HepG2 (cell line): ENCODE measurements around the gene MMP24OS. TPM values are rescaled to one million over a fixed set of nuclear protein-coding genes. Genes with fewer than 3 reads are reported as not detected.
A peak's percentile ranks its signal among the peaks of the same experiment; 100 is the strongest.

Experiments used
- BRD4 ChIP-seq: sonication (generic); formaldehyde crosslinking; IDR thresholded peaks from 2 replicates; pipeline ENCODE4 v1.4.0; 2020; ENCODE audit warnings: missing genetic modification reagents
- CENPT ChIP-seq: sonication (generic); formaldehyde crosslinking; IDR thresholded peaks from 2 replicates; pipeline ENCODE4 v1.8.0; 2022; ENCODE audit warnings: low read depth, mild to moderate bottlenecking, moderate library complexity, missing genetic modification reagents
- EHMT2 ChIP-seq: fragments of 200-600 bp; sonication (generic); IDR thresholded peaks from 2 replicates; pipeline ENCODE4 v1.7.0; 2017; ENCODE audit warnings: antibody characterized with exemption, low read depth, low read length, borderline replicate concordance
- GABPA ChIP-seq, 2 experiments: IDR thresholded peaks; 2 replicates each; pipeline ENCODE4 v1.6.1; 2011 to 2016; ENCODE audit warnings: low read depth in 2 of 2, low read length in 1 of 2, missing biosample characterization in 1 of 2, missing genetic modification characterization in 1 of 2
- GATAD1 ChIP-seq: IDR thresholded peaks from 2 replicates; pipeline ENCODE4 v1.6.1; 2016; ENCODE audit warnings: missing genetic modification reagents, missing compliant biosample characterization
- MAFF ChIP-seq: IDR thresholded peaks from 2 replicates; pipeline ENCODE4 v1.6.1; 2011; ENCODE audit warnings: low read depth, low read length, improper control_type of control experiment
- MEIS1 ChIP-seq: sonication (generic); formaldehyde crosslinking; IDR thresholded peaks from 2 replicates; pipeline ENCODE4 v1.9.0; 2021; ENCODE audit warnings: mild to moderate bottlenecking, missing genetic modification reagents, moderate library complexity, borderline replicate concordance
- MTA1 ChIP-seq: sonication (generic); formaldehyde crosslinking; IDR thresholded peaks from 2 replicates; pipeline ENCODE4 v1.4.0; 2020; ENCODE audit warnings: missing genetic modification reagents, mild to moderate bottlenecking, borderline replicate concordance
- PPARG ChIP-seq: conservative IDR thresholded peaks from 2 replicates; pipeline ENCODE4 v1.6.1; 2016; ENCODE audit warnings: missing biosample characterization, missing genetic modification reagents
- RCOR2 ChIP-seq: IDR thresholded peaks from 2 replicates; pipeline ENCODE4 v1.6.1; 2016; ENCODE audit warnings: missing biosample characterization, missing genetic modification reagents
- SPEN ChIP-seq: sonication (generic); formaldehyde crosslinking; IDR thresholded peaks from 2 replicates; pipeline ENCODE4 v1.5.1; 2020; ENCODE audit warnings: low read depth, mild to moderate bottlenecking, missing genetic modification reagents
- WIZ ChIP-seq: sonication (generic); formaldehyde crosslinking; IDR thresholded peaks from 2 replicates; pipeline ENCODE4 v1.5.1; 2020; ENCODE audit warnings: mild to moderate bottlenecking, missing genetic modification reagents
- ZBTB8A ChIP-seq: sonication (generic); formaldehyde crosslinking; IDR thresholded peaks from 2 replicates; pipeline ENCODE4 v1.4.0; 2020; ENCODE audit warnings: mild to moderate bottlenecking, low read depth, missing genetic modification reagents, borderline replicate concordance
- ZNF17 ChIP-seq: sonication (generic); formaldehyde crosslinking; IDR thresholded peaks from 2 replicates; pipeline ENCODE4 v1.5.0; 2020; ENCODE audit warnings: mild to moderate bottlenecking, missing genetic modification reagents
- ZNF788 ChIP-seq: sonication (generic); formaldehyde crosslinking; IDR thresholded peaks from 2 replicates; pipeline ENCODE4 v1.5.0; 2020; ENCODE audit warnings: mild to moderate bottlenecking, missing genetic modification reagents, borderline replicate concordance
- ZNF816 ChIP-seq: sonication (generic); formaldehyde crosslinking; IDR thresholded peaks from 2 replicates; pipeline ENCODE4 v1.8.0; 2022; ENCODE audit warnings: missing genetic modification reagents, mild to moderate bottlenecking, borderline replicate concordance
- polyA plus RNA-seq, 8 experiments: library from polyadenylated mRNA; depleted of rRNA in 3 of 8; stranded (reverse) in 7 of 8; unstranded in 1 of 8; fragments of >200 nt; fragmentation: Illumina TruSeq in 4 of 8; extraction: Trizol in 4 of 8; gene quantifications; 2 replicates each; pipeline versions ENCODE4 v1.2.1 to v1.2.3, GENCODE V29; 2011 to 2016; ENCODE audit warnings: low read depth in 4 of 8, missing spikeins in 1 of 8, mixed read lengths in 1 of 8; ENCODE audit not compliant: insufficient read depth in 1 of 8
- total RNA-seq, 5 experiments: library from RNA; depleted of rRNA; stranded (reverse); fragments of >200 nt; fragmentation: Illumina TruSeq; extraction: Trizol; gene quantifications; 2 replicates each; pipeline ENCODE4 v1.2.3, GENCODE V29; 2016; ENCODE audit warnings: low read depth in 1 of 5
- TF ChIP-seq, protein P1 (sequence below), 2 experiments: sonication (generic) in 1 of 2; formaldehyde crosslinking in 1 of 2; IDR thresholded peaks; 2 replicates each; pipeline versions ENCODE4 v1.4.0 to v1.6.1; 2016 to 2020; ENCODE audit warnings: borderline replicate concordance in 1 of 2, low read depth in 1 of 2, mild to moderate bottlenecking in 1 of 2, missing genetic modification reagents in 1 of 2
- TF ChIP-seq, protein P2 (sequence below): sonication (generic); formaldehyde crosslinking; IDR thresholded peaks from 2 replicates; pipeline ENCODE4 v1.5.0; 2020; ENCODE audit warnings: mild to moderate bottlenecking, missing genetic modification reagents
- TF ChIP-seq, protein P3 (sequence below): sonication (generic); formaldehyde crosslinking; IDR thresholded peaks from 2 replicates; pipeline ENCODE4 v1.4.0; 2020; ENCODE audit warnings: missing genetic modification reagents
- TF ChIP-seq, protein P4 (sequence below): sonication (generic); formaldehyde crosslinking; conservative IDR thresholded peaks from 2 replicates; pipeline ENCODE4 v1.8.0; 2022; ENCODE audit warnings: low read depth, missing genetic modification reagents

MMP24OS gene
- total and polyA plus RNA-seq, 2 of the 13 experiments (the other 11 are each of a cell fraction or from before 2014, with no cell fraction given): 6.0 to 8.5 TPM

DNA sequence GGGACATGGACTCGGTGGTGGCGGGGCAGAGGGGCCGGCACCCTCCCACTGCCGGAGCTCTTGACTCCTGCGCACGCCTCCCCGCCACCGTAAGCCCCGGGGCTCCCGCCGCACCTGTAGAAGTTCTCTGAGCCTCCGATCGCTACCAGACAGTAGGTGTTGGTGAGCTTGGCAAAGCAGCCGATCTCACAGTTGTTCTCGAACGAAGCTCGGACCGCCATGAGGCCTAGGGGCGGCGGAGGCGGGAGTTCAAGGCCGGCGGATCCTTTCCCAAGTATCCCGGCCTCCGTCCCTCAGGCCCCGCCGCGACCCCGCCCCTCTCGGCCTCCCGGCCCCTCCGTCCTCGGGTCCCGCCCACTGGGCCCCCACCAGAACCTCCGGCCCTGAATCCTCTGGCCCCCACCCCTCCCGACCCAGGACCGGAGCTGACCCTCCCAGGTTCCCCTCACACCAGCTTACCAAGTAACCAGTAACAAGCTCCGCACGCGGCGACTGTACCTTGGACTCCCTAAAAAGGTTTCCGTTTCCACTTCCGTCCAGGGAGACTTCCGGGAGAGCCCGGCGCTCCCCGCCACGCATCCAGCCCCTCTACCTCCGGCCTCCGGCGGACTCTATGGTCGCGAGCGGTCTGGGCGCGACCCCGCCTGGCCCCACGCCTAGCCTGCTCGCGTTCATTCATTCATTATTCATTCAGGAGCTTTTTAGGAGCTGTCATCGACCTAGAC is 6.5 kb upstream of the MMP24OS start, which contains the start of gene EIF6 (continued):
- TF ChIP-seq, protein P1, sequence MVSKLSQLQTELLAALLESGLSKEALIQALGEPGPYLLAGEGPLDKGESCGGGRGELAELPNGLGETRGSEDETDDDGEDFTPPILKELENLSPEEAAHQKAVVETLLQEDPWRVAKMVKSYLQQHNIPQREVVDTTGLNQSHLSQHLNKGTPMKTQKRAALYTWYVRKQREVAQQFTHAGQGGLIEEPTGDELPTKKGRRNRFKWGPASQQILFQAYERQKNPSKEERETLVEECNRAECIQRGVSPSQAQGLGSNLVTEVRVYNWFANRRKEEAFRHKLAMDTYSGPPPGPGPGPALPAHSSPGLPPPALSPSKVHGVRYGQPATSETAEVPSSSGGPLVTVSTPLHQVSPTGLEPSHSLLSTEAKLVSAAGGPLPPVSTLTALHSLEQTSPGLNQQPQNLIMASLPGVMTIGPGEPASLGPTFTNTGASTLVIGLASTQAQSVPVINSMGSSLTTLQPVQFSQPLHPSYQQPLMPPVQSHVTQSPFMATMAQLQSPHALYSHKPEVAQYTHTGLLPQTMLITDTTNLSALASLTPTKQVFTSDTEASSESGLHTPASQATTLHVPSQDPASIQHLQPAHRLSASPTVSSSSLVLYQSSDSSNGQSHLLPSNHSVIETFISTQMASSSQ (IDR thresholded peaks at IDR 0.05; ENCODE audit: low read depth): peak; percentile 71
- TF ChIP-seq, protein P1 (CRISPR knock-in tag; IDR thresholded peaks at IDR 0.05; ENCODE audit: borderline replicate concordance): peak; percentile 73; the same call in 1 of the 2 replicates
- TF ChIP-seq ZNF788 (peak; percentile 82), MTA1 (CRISPR knock-in tag) (peak; percentile 80), GATAD1 (peak; percentile 93), RCOR2 (CRISPR knock-in tag) (peak; percentile 43; the same call in 1 of the 2 replicates), ZNF816 (CRISPR knock-in tag) (peak; percentile 80), MEIS1 (CRISPR knock-in tag) (peak; percentile 79; the same call in 1 of the 2 replicates), ZNF17 (0 out of 2 replicates have a peak, but pooled peaks have one; percentile 7), EHMT2 (no peak; the same call in 1 of the 2 replicates), CENPT (CRISPR knock-in tag) (no peak), BRD4 (CRISPR knock-in tag) (no peak; the same call in none of the 2 replicates), PPARG (CRISPR knock-in tag) (peak; percentile 79), WIZ (peak; percentile 95), GABPA (IDR thresholded peaks at IDR 0.05; ENCODE audit: low read depth, low read length) (peak; percentile 89), GABPA (CRISPR knock-in tag; IDR thresholded peaks at IDR 0.05; ENCODE audit: low read depth) (peak; percentile 98), SPEN (CRISPR knock-in tag) (peak; percentile 98), ZBTB8A (CRISPR knock-in tag) (no peak), MAFF (no peak)
- TF ChIP-seq, protein P2, sequence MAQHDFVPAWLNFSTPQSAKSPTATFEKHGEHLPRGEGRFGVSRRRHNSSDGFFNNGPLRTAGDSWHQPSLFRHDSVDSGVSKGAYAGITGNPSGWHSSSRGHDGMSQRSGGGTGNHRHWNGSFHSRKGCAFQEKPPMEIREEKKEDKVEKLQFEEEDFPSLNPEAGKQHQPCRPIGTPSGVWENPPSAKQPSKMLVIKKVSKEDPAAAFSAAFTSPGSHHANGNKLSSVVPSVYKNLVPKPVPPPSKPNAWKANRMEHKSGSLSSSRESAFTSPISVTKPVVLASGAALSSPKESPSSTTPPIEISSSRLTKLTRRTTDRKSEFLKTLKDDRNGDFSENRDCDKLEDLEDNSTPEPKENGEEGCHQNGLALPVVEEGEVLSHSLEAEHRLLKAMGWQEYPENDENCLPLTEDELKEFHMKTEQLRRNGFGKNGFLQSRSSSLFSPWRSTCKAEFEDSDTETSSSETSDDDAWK (CRISPR knock-in tag): no peak
- TF ChIP-seq, protein P3, sequence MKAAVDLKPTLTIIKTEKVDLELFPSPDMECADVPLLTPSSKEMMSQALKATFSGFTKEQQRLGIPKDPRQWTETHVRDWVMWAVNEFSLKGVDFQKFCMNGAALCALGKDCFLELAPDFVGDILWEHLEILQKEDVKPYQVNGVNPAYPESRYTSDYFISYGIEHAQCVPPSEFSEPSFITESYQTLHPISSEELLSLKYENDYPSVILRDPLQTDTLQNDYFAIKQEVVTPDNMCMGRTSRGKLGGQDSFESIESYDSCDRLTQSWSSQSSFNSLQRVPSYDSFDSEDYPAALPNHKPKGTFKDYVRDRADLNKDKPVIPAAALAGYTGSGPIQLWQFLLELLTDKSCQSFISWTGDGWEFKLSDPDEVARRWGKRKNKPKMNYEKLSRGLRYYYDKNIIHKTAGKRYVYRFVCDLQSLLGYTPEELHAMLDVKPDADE: peak; percentile 56; the same call in 1 of the 2 replicates
- TF ChIP-seq, protein P4, sequence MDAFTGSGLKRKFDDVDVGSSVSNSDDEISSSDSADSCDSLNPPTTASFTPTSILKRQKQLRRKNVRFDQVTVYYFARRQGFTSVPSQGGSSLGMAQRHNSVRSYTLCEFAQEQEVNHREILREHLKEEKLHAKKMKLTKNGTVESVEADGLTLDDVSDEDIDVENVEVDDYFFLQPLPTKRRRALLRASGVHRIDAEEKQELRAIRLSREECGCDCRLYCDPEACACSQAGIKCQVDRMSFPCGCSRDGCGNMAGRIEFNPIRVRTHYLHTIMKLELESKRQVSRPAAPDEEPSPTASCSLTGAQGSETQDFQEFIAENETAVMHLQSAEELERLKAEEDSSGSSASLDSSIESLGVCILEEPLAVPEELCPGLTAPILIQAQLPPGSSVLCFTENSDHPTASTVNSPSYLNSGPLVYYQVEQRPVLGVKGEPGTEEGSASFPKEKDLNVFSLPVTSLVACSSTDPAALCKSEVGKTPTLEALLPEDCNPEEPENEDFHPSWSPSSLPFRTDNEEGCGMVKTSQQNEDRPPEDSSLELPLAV (CRISPR knock-in tag): peak; percentile 81; the same call in 1 of the 2 replicates
